ENCODE measurements around the gene MTHFD1. TPM values are rescaled to one million over a fixed set of nuclear protein-coding genes. Genes with fewer than 3 reads are reported as not detected.

MTHFD1 gene
- total and polyA plus RNA-seq, 10 donors, result 17.6 to 65.9 (median 29.7) TPM

GRCh38 chr14:64401949-64402348 is 13.8 kb downstream of the MTHFD1 start:
- H3K27me3 ChIP-seq (replicated peaks in 1 of 7), result no peaks in the 10 kb centered on the region
- no peaks in the 10 kb centered on the region for H3K4me1 ChIP-seq
- no peak overlapping the region for H3K27ac ChIP-seq
- intact Hi-C loops (cut with DNase I; ENCODE audit: low total_unique reads), result no loop called here
- DNase-seq, result no peak
- WGBS, 5 donors, result 70 to 96% (median 74%) methylated on average over 1 of the region's 1 CpG
- TF ChIP-seq CTCF (IDR thresholded peaks at IDR 0.05 in 8 of 11, conservative IDR thresholded peaks at IDR 0.05 in 3 of 11), result no peak
- no peak for TF ChIP-seq POLR2A (IDR thresholded peaks at IDR 0.05)
- TF ChIP-seq POLR2AphosphoS5 (IDR thresholded peaks at IDR 0.05), result no peak
- peaks cover 0 to 53% (median 20%) of the 10 kb centered on the region in 6 donors for H3K36me3 ChIP-seq
- no peak overlapping the region for H3K4me3 ChIP-seq
- no peaks in the 10 kb centered on the region for H3K9me3 ChIP-seq

GRCh38 chr14:64405295-64405694 is 17.1 kb downstream of the MTHFD1 start:
- Histone ChIP-seq H3K36me3 (peaks cover 0 to 53% (median 20%) of the 10 kb centered on the region in 6 donors), H3K9me3 (no peaks in the 10 kb centered on the region), H3K27ac (no peak overlapping the region), H3K4me1 (peaks cover 0 to 5% (median 0%) of the 10 kb centered on the region in 6 donors), H3K4me3 (no peak overlapping the region), H3K27me3 (replicated peaks in 1 of 7) (no peaks in the 10 kb centered on the region)
- DNase-seq, result no peak
- 94 to 98% (median 96%) methylated on average over 4 of the region's 4 CpGs for WGBS, 5 donors
- intact Hi-C loops (cut with DNase I; ENCODE audit: low total_unique reads), result no loop called here
- TF ChIP-seq POLR2AphosphoS5 (IDR thresholded peaks at IDR 0.05) (no peak), POLR2A (IDR thresholded peaks at IDR 0.05) (no peak), CTCF (IDR thresholded peaks at IDR 0.05 in 8 of 11, conservative IDR thresholded peaks at IDR 0.05 in 3 of 11) (no peak)

GRCh38 chr14:64407329-64407728 is 19.2 kb downstream of the MTHFD1 start:
- no peak overlapping the region for H3K4me3 ChIP-seq
- H3K36me3 ChIP-seq, result peaks cover 0 to 54% (median 12%) of the 10 kb centered on the region in 6 donors
- H3K9me3 ChIP-seq, result no peaks in the 10 kb centered on the region
- TF ChIP-seq CTCF (IDR thresholded peaks at IDR 0.05 in 8 of 11, conservative IDR thresholded peaks at IDR 0.05 in 3 of 11), result no peak
- TF ChIP-seq POLR2AphosphoS5 (IDR thresholded peaks at IDR 0.05), result no peak
- no peak for TF ChIP-seq POLR2A (IDR thresholded peaks at IDR 0.05)
- WGBS, 5 donors, result 83 to 94% (median 89%) methylated on average over 2 of the region's 2 CpGs
- no peak for DNase-seq
- no peak overlapping the region for H3K27ac ChIP-seq
- H3K4me1 ChIP-seq, result peaks cover 0 to 5% (median 0%) of the 10 kb centered on the region in 6 donors
- no peaks in the 10 kb centered on the region for H3K27me3 ChIP-seq (replicated peaks in 1 of 7)
- intact Hi-C loops (cut with DNase I; ENCODE audit: low total_unique reads), result no loop called here

- no peak overlapping the region for H3K27ac ChIP-seq
- H3K4me1 ChIP-seq, result peaks cover 0 to 5% (median 0%) of the 10 kb centered on the region in 6 donors
- H3K9me3 ChIP-seq, result no peaks in the 10 kb centered on the region
- no peak for DNase-seq
- WGBS, 5 donors, result 68 to 86% (median 79%) methylated on average over 7 of the region's 7 CpGs
- intact Hi-C loops (cut with DNase I; ENCODE audit: low total_unique reads), result no loop called here
- no peak for TF ChIP-seq POLR2AphosphoS5 (IDR thresholded peaks at IDR 0.05)
- no peak for TF ChIP-seq POLR2A (IDR thresholded peaks at IDR 0.05)
- TF ChIP-seq CTCF (IDR thresholded peaks at IDR 0.05 in 8 of 11, conservative IDR thresholded peaks at IDR 0.05 in 3 of 11), result no peak
- H3K4me3 ChIP-seq, result no peak overlapping the region
- H3K27me3 ChIP-seq (replicated peaks in 1 of 7), result no peaks in the 10 kb centered on the region
- peaks cover 0 to 52% (median 12%) of the 10 kb centered on the region in 6 donors for H3K36me3 ChIP-seq
These were observed 21.2 kb downstream of the MTHFD1 start for GRCh38 chr14:64409126-64409920.

Measured in spleen (tissue), 11 donors.